DND-41 (cell line): ENCODE data around the gene USP32.

Experiments used
- EZH2 ChIP-seq: IDR thresholded peaks from 3 replicates; pipeline ENCODE4 v1.6.1; 2012; ENCODE audit warnings: borderline replicate concordance, low read depth, mild to moderate bottlenecking, moderate library complexity, low read length, inconsistent platforms; ENCODE audit not compliant: severe bottlenecking
- TF ChIP-seq, protein P1 (sequence below): IDR thresholded peaks from 2 replicates; pipeline ENCODE4 v1.5.1; 2012; ENCODE audit warnings: borderline replicate concordance, low read length, moderate library complexity, mild to moderate bottlenecking; ENCODE audit not compliant: poor library complexity, severe bottlenecking; ENCODE audit errors: extremely low read depth

DNA sequence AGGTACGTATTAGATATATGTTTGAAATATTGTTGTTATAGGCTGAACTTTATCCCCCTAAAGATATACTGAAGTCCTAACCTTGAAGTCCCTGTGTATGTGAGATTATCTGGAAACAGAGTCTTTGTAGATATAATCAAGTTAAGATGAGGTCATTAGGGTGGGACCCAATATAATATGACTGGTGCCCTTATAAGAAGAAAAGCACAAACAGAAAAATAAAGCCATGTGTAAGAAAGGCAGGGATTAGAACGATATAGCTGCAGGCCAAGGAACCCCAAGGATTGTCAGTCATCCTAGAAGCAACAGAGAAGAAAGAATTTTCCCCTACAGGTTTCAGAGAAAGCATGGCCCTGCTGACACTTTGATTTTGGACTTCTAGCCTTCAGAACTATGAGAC, 95.8 kb downstream of the USP32 start:
- TF ChIP-seq, protein P1, sequence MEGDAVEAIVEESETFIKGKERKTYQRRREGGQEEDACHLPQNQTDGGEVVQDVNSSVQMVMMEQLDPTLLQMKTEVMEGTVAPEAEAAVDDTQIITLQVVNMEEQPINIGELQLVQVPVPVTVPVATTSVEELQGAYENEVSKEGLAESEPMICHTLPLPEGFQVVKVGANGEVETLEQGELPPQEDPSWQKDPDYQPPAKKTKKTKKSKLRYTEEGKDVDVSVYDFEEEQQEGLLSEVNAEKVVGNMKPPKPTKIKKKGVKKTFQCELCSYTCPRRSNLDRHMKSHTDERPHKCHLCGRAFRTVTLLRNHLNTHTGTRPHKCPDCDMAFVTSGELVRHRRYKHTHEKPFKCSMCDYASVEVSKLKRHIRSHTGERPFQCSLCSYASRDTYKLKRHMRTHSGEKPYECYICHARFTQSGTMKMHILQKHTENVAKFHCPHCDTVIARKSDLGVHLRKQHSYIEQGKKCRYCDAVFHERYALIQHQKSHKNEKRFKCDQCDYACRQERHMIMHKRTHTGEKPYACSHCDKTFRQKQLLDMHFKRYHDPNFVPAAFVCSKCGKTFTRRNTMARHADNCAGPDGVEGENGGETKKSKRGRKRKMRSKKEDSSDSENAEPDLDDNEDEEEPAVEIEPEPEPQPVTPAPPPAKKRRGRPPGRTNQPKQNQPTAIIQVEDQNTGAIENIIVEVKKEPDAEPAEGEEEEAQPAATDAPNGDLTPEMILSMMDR, result no peak
- no peak for TF ChIP-seq EZH2
